Measurements from ENCODE around the gene IRX3. TPM values are rescaled to one million over a fixed set of nuclear protein-coding genes. Genes with fewer than 3 reads are reported as not detected.

Gene IRX3
- total RNA-seq, 1 donor from 2014 or later = 108 TPM

DNA sequence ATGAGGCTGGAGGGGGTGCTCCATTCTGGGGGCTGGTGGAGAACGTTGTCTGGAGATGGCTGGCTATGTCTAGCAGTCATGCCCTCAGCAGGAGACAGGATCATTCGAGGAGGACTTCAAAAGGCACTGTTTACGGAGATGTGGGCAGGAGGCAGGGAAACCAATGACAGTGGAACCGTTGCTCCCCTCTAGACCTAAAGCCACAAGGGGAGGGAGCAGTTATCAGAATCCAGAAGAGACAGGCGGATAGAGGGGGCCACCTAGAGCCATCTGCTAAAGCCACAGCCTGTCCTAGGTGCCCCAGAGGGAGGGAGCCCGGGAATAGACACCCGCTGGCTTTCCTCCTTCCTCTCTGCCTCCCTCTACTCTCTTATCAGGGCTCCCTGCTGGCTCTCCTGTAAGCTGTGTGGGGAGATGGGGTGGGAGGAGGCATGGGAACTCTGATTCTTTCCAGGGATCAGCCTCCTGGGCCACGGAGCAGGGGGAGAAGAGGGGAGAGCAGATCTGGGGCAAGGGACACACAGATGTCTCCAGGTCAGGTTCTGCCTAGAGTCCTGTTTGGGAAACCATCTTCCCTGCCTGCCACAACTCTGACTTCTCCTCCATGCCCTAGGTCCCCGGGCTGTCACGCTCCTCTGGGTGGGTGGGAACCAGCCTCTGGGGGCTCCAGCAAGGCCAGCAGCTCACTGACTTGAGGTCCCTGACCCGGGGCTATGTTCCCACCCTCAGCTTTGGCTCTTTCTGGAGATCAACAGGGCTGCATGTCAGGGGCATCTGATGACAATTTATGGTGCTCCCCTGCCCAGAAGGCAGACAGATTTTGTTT is 42.3 kb downstream of the IRX3 start:
- Histone ChIP-seq H3K9me3 (no peaks in the 10 kb centered on the region), H3K27ac (no peak overlapping the region), H3K4me3 (no peak overlapping the region), H3K27me3 (ENCODE audit: low read depth) (no peaks in the 10 kb centered on the region), H3K36me3 (no peaks in the 10 kb centered on the region), H3K4me1 (no peaks in the 10 kb centered on the region)
- no peak for ATAC-seq
- intact Hi-C loops (cut with DNase I) = no loop called here
- TF ChIP-seq CTCF (IDR thresholded peaks at IDR 0.05) = no peak
- no peak for DNase-seq

- no peaks in the 10 kb centered on the region for H3K36me3 ChIP-seq
- no peak for TF ChIP-seq CTCF (IDR thresholded peaks at IDR 0.05)
- ATAC-seq (no peak), DNase-seq (no peak)
- H3K27me3 ChIP-seq (ENCODE audit: low read depth) = no peaks in the 10 kb centered on the region
- H3K4me1 ChIP-seq = no peaks in the 10 kb centered on the region
- H3K27ac ChIP-seq = no peak overlapping the region
- intact Hi-C loops (cut with DNase I) = no loop called here
- H3K9me3 ChIP-seq = no peaks in the 10 kb centered on the region
- H3K4me3 ChIP-seq = no peak overlapping the region
These were observed 43.4 kb downstream of the IRX3 start for GRCh38 chr16:54243202-54243601.

DNA sequence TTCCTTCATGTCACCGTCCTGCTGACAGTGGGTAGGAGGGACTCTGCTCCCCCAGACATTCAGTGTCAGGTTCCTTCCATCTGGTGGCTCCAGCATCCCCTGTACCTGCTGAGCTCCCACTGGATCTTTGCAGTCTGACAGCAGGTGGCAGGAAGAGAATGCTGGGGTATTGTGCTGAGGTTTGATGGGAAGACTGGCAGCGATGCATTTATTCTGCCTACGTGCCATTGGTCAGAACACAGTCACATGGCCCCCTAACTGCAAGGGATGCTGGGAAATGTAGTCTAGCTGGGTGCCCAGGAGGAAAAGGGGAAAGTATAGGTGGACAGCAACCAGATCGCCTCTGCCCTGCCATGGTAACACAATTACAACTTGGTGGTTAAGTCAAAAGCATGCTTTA is 44.4 kb downstream of the IRX3 start:
- intact Hi-C loops (cut with DNase I) = no loop called here
- H3K27ac ChIP-seq = no peak overlapping the region
- DNase-seq (no peak), ATAC-seq (no peak)
- H3K9me3 ChIP-seq = no peaks in the 10 kb centered on the region
- no peak overlapping the region for H3K4me3 ChIP-seq
- no peak for TF ChIP-seq CTCF (IDR thresholded peaks at IDR 0.05)
- H3K4me1 ChIP-seq = no peaks in the 10 kb centered on the region
- no peaks in the 10 kb centered on the region for H3K36me3 ChIP-seq
- H3K27me3 ChIP-seq (ENCODE audit: low read depth) = no peaks in the 10 kb centered on the region

DNA sequence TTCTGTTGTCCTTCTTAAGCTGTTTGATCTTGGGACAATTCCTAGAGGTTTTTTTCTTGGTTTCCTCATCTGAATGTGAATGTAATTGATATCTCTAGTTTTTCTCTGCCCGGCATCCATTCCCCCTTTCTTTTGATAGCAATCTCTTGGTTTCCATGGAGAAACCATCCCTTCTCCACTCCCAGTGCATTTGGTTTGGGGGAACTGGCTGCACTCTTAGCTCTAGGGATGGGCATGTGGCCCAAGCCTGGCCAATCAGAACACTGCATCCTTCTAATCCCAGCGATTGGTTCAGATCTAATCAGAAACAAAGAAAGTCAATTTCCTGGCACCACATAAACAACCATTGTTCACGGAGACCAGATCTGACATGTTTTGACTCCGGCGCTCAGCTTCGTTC is 45.1 kb downstream of the IRX3 start:
- TF ChIP-seq CTCF (IDR thresholded peaks at IDR 0.05) = no peak
- Histone ChIP-seq H3K36me3 (no peaks in the 10 kb centered on the region), H3K27ac (no peak overlapping the region), H3K4me1 (no peaks in the 10 kb centered on the region), H3K9me3 (no peaks in the 10 kb centered on the region), H3K27me3 (ENCODE audit: low read depth) (no peaks in the 10 kb centered on the region), H3K4me3 (no peak overlapping the region)
- ATAC-seq (no peak), DNase-seq (no peak)
- intact Hi-C loops (cut with DNase I) = no loop called here

GRCh38 chr16:54240271-54241129 is 46.1 kb downstream of the IRX3 start:
- Histone ChIP-seq H3K27ac (no peak overlapping the region), H3K9me3 (no peaks in the 10 kb centered on the region), H3K4me3 (no peak overlapping the region), H3K36me3 (no peaks in the 10 kb centered on the region), H3K27me3 (ENCODE audit: low read depth) (no peaks in the 10 kb centered on the region), H3K4me1 (no peaks in the 10 kb centered on the region)
- intact Hi-C loops (cut with DNase I) = no loop called here
- ATAC-seq (no peak), DNase-seq (no peak)
- no peak for TF ChIP-seq CTCF (IDR thresholded peaks at IDR 0.05)
